OCI-LY7 (cell line): ENCODE measurements around the gene NOL4L.

ENCODE experiments used
- CTCF ChIP-seq: fragments of 200-600 bp; sonication (generic); conservative IDR thresholded peaks from 2 replicates; pipeline ENCODE4 v1.5.1; 2014; ENCODE audit warnings: mild to moderate bottlenecking, antibody characterized with exemption, low read length, moderate library complexity, mixed read lengths
- EZH2phosphoT487 ChIP-seq: fragments of 200-600 bp; sonication (generic); IDR thresholded peaks from 2 replicates; pipeline ENCODE4 v1.6.1; 2018; ENCODE audit warnings: low read depth, borderline replicate concordance, mild to moderate bottlenecking, mixed run types, antibody characterized with exemption, low read length, moderate library complexity, mixed read lengths

- TF ChIP-seq CTCF (no peak), EZH2phosphoT487 (no peak)
Measured at GRCh38 chr20:32583581-32584070, 1.5 kb downstream of the NOL4L start.
